Right atrium auricular region (tissue), 2 donors: Measurements from ENCODE around the gene AMBRA1. TPM values are rescaled to one million over a fixed set of nuclear protein-coding genes. Genes with fewer than 3 reads are reported as not detected.

Experiments
- DNase-seq: peaks from one replicate; pipeline ENCODE4 v3.0.0-alpha.2; 2019; ENCODE audit warnings: low spot score
- H3K27ac ChIP-seq, 2 donors: fragments of 200-600 bp; sonication (generic); 1 replicate in 1 of 2; 2 replicates in 1 of 2; pipeline ENCODE4 v1.5.1; 2016 to 2019
- H3K27me3 ChIP-seq, 2 donors: fragments of 200-600 bp; sonication (generic); one replicate each; pipeline versions ENCODE4 v1.5.1 to v1.6.0; 2017 to 2019
- H3K36me3 ChIP-seq: fragments of 200-600 bp; sonication (generic); one replicate; pipeline ENCODE4 v1.5.1; 2016
- H3K4me1 ChIP-seq, 2 donors: fragments of 200-600 bp; sonication (generic); one replicate each; pipeline versions ENCODE4 v1.5.1 to v1.6.0; 2017 to 2019
- H3K4me3 ChIP-seq, 2 donors: fragments of 200-600 bp; sonication (generic); 1 replicate in 1 of 2; 2 replicates in 1 of 2; pipeline ENCODE4 v1.5.1; 2017 to 2019; ENCODE audit warnings: mild to moderate bottlenecking in 1 of 2, moderate library complexity in 1 of 2
- H3K9me3 ChIP-seq, 2 donors: fragments of 200-600 bp; sonication (generic); one replicate each; pipeline ENCODE4 v1.5.1; 2019
- CTCF ChIP-seq, 2 donors: fragments of 200-600 bp; sonication (generic); IDR thresholded peaks; one replicate each; pipeline ENCODE4 v1.5.1; 2019; ENCODE audit warnings: antibody characterized with exemption in 2 of 2
- total RNA-seq, 2 donors: library from RNA; depleted of rRNA; stranded (reverse); fragments of >200 nt; gene quantifications; one replicate each; pipeline ENCODE4 v1.1.0, GENCODE V29; 2016

Gene AMBRA1
- total RNA-seq, 2 donors from 2014 or later: 16.8 to 22.0 TPM

GRCh38 chr11:46497498-46497897 lies 96.3 kb downstream of the AMBRA1 start:
- H3K4me1 ChIP-seq: peaks cover 0 to 44% of the 10 kb centered on the region in 2 donors

GRCh38 chr11:46493791-46494190 lies 100.0 kb downstream of the AMBRA1 start:
- DNase-seq: no peak
- no peak overlapping the region for H3K27ac ChIP-seq
- H3K36me3 ChIP-seq: no peaks in the 10 kb centered on the region

More at GRCh38 chr11:46497498-46497897, 96.3 kb downstream of the AMBRA1 start:
- peak overlapping the region in 1 of 2 donors; percentile 47 for H3K27ac ChIP-seq
- H3K9me3 ChIP-seq: no peaks in the 10 kb centered on the region
- H3K4me3 ChIP-seq: no peak overlapping the region
- no peak for DNase-seq
- no peaks in the 10 kb centered on the region for H3K36me3 ChIP-seq
- TF ChIP-seq CTCF (IDR thresholded peaks at IDR 0.05): no peak
- H3K27me3 ChIP-seq: no peaks in the 10 kb centered on the region

GRCh38 chr11:46492532-46492931 lies 101.3 kb downstream of the AMBRA1 start:
- H3K27me3 ChIP-seq: no peaks in the 10 kb centered on the region
- no peaks in the 10 kb centered on the region for H3K36me3 ChIP-seq
- no peak for DNase-seq
- peaks cover 0 to 27% of the 10 kb centered on the region in 2 donors for H3K4me1 ChIP-seq
- no peak for TF ChIP-seq CTCF (IDR thresholded peaks at IDR 0.05)
- peak overlapping the region in 1 of 2 donors; percentile 37 for H3K27ac ChIP-seq
- H3K9me3 ChIP-seq: no peaks in the 10 kb centered on the region
- H3K4me3 ChIP-seq: no peak overlapping the region

More at GRCh38 chr11:46493791-46494190, 100.0 kb downstream of the AMBRA1 start:
- no peak for TF ChIP-seq CTCF (IDR thresholded peaks at IDR 0.05)
- Histone ChIP-seq H3K4me1 (peaks cover 0 to 40% of the 10 kb centered on the region in 2 donors), H3K9me3 (no peaks in the 10 kb centered on the region), H3K4me3 (no peak overlapping the region), H3K27me3 (no peaks in the 10 kb centered on the region)

- H3K27ac ChIP-seq: peak overlapping the region in 1 of 2 donors; percentile 37
- DNase-seq: no peak
- H3K36me3 ChIP-seq: no peaks in the 10 kb centered on the region
- no peak overlapping the region for H3K4me3 ChIP-seq
- no peaks in the 10 kb centered on the region for H3K9me3 ChIP-seq
- H3K27me3 ChIP-seq: no peaks in the 10 kb centered on the region
- TF ChIP-seq CTCF (IDR thresholded peaks at IDR 0.05): no peak
- H3K4me1 ChIP-seq: peaks cover 0 to 20% of the 10 kb centered on the region in 2 donors
Observed at GRCh38 chr11:46491661-46492330, 102.0 kb downstream of the AMBRA1 start.

GRCh38 chr11:46490666-46491065 lies 103.2 kb downstream of the AMBRA1 start:
- Histone ChIP-seq H3K9me3 (no peaks in the 10 kb centered on the region), H3K4me1 (peaks cover 0 to 19% of the 10 kb centered on the region in 2 donors), H3K27ac (no peak overlapping the region), H3K36me3 (no peaks in the 10 kb centered on the region), H3K4me3 (no peak overlapping the region), H3K27me3 (no peaks in the 10 kb centered on the region)
- TF ChIP-seq CTCF (IDR thresholded peaks at IDR 0.05): no peak
- no peak for DNase-seq
